ENCODE results near the gene C9orf85. TPM values are rescaled to one million over a fixed set of nuclear protein-coding genes. Genes with fewer than 3 reads are reported as not detected.
"Not testable (repeated sequence)": the region's sequence is repeated elsewhere in the genome, so short reads cannot be mapped to it uniquely, and the experiment has no call there.

The C9orf85 gene
- total RNA-seq, 1 donor from 2014 or later: 15.6 TPM

DNA sequence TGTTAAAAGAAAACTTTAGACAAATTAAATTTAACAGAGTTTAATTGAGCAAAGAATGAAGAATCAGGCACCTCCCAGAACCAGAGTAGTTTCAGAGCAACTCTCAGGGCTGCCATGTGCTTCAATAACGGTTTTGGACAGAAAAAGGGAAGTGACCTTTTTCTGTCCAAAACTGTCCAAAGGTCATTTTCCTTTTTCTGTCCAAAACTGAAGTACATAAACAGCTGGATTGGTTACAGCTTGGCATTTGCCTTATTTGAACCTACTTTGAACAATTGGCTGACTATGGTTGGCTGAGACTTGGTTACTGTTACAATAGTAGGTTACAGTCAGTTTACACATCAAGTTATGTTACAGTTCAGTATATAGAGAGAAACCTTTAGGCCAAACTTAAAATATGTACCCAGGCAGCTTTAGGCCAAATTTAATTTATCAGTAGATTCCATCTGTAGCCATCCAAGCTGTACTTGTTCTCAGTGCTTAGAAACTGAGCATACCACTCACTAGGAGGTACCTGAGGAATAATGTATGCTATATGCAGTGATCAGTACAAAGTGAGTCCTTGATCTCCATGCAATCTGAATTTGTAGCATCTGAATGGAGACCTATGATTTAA lies 44.0 kb downstream of the C9orf85 start:
- Histone ChIP-seq H3K36me3 (ENCODE audit: control insufficient read depth, insufficient read depth, low read length) (no peaks in the 10 kb centered on the region), H3K27me3 (ENCODE audit: control insufficient read depth, insufficient read depth, low read length) (no peaks in the 10 kb centered on the region), H3K4me3 (ENCODE audit: low read depth, low read length) (no peak overlapping the region)
- DNase-seq (ENCODE audit: low read depth): no peak
- TF ChIP-seq, protein P1, sequence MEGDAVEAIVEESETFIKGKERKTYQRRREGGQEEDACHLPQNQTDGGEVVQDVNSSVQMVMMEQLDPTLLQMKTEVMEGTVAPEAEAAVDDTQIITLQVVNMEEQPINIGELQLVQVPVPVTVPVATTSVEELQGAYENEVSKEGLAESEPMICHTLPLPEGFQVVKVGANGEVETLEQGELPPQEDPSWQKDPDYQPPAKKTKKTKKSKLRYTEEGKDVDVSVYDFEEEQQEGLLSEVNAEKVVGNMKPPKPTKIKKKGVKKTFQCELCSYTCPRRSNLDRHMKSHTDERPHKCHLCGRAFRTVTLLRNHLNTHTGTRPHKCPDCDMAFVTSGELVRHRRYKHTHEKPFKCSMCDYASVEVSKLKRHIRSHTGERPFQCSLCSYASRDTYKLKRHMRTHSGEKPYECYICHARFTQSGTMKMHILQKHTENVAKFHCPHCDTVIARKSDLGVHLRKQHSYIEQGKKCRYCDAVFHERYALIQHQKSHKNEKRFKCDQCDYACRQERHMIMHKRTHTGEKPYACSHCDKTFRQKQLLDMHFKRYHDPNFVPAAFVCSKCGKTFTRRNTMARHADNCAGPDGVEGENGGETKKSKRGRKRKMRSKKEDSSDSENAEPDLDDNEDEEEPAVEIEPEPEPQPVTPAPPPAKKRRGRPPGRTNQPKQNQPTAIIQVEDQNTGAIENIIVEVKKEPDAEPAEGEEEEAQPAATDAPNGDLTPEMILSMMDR (IDR thresholded peaks at IDR 0.05; ENCODE audit: insufficient read depth, low read length, poor library complexity, severe bottlenecking): no peak

DNA sequence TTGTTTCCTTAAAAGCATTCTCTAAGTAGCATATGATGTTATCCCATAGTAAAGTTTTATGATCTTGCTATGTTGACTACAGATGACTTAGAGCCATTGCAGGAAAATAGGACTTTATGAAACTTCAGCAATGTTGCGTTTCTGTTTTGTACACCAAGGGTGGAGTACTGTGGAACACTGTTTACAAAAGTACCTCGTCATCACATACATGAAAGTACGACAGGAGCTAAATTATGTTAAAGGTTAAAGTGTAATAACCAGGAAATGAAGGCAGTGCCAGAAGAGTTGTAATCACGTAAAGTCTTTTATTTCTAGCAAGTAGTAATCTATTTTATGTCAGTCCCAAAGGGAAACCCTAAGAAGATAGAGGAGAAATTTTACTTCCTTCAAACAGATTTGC lies 50.9 kb downstream of the C9orf85 start:
- DNase-seq (ENCODE audit: low read depth): no peak
- no peak overlapping the region for H3K4me3 ChIP-seq (ENCODE audit: low read depth, low read length)
- H3K27me3 ChIP-seq (ENCODE audit: control insufficient read depth, insufficient read depth, low read length): no peaks in the 10 kb centered on the region
- no peaks in the 10 kb centered on the region for H3K36me3 ChIP-seq (ENCODE audit: control insufficient read depth, insufficient read depth, low read length)
- TF ChIP-seq, protein P1 (IDR thresholded peaks at IDR 0.05; ENCODE audit: insufficient read depth, low read length, poor library complexity, severe bottlenecking): no peak

DNA sequence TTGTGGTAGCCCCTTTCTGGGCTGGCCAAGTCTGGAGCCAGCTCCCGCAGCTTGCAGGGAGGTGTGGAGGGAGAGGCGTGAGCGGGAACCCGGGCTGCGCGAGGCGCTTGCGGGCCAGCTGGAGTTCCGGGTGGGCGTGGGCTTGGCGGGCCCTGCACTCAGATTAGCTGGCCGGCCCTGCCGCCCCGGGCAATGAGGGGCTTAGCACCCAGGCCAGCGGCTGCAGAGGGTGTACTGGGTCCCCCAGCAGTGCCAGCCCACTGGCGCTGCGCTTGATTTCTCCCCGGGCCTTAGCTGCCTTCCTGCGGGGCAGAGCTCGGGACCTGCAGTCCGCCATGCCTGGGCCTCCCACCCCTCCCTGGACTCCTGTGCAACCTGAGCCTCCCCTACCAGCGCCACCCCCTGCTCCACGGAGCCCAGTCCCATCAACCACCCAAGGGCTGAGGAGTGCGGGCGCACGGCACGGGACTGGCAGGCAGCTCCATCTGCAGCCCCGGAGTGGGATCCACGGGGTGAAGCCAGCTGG lies 52.1 kb downstream of the C9orf85 start:
- not testable (repeated sequence) for H3K27me3 ChIP-seq (ENCODE audit: control insufficient read depth, insufficient read depth, low read length); H3K36me3 ChIP-seq (ENCODE audit: control insufficient read depth, insufficient read depth, low read length); DNase-seq (ENCODE audit: low read depth); H3K4me3 ChIP-seq (ENCODE audit: low read depth, low read length)

DNA sequence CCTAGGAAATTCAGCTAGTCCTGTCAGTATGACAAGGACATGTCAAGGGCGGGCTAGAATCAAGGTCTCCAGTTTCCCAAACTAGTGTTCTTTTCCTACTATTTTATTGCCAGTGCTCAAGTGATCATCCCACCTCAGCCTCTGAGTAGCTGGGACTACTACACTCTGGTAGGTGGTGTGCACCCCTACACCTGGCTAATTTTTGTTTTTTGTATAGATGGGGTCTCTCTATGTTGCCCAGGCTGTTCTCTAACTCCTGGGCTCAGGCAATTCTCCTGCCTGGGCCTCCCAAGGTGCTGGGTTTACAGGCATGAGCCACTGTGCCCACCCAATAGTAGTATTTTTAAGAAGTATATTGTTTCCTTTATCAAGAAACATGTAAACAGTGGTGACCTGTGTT lies 54.0 kb downstream of the C9orf85 start:
- TF ChIP-seq, protein P1 (IDR thresholded peaks at IDR 0.05; ENCODE audit: insufficient read depth, low read length, poor library complexity, severe bottlenecking): no peak
- Histone ChIP-seq H3K36me3 (ENCODE audit: control insufficient read depth, insufficient read depth, low read length) (no peaks in the 10 kb centered on the region), H3K27me3 (ENCODE audit: control insufficient read depth, insufficient read depth, low read length) (no peaks in the 10 kb centered on the region), H3K4me3 (ENCODE audit: low read depth, low read length) (no peak overlapping the region)
- DNase-seq (ENCODE audit: low read depth): no peak

DNA sequence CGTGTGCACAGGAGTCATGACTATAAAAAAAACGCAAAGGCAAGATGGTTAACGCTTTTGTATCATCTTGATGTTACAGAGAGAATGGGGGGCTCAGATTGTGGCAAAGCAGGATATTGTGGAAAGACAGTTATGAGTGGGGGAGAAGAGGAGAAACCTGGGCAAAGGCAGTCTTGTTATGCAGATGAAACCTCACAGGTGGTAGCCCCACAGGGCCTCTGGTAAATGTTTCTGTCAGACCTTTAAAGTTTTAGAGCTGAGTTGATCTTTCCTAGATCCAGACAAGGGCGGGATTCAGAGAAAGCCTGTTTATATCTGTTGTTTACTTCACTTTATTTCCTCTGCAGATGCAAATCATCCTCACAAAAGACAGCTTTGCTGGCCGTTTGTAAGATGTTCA lies 55.2 kb downstream of the C9orf85 start:
- no peaks in the 10 kb centered on the region for H3K36me3 ChIP-seq (ENCODE audit: control insufficient read depth, insufficient read depth, low read length)
- TF ChIP-seq, protein P1 (IDR thresholded peaks at IDR 0.05; ENCODE audit: insufficient read depth, low read length, poor library complexity, severe bottlenecking): no peak
- no peak for DNase-seq (ENCODE audit: low read depth)
- no peaks in the 10 kb centered on the region for H3K27me3 ChIP-seq (ENCODE audit: control insufficient read depth, insufficient read depth, low read length)
- H3K4me3 ChIP-seq (ENCODE audit: low read depth, low read length): no peak overlapping the region

DNA sequence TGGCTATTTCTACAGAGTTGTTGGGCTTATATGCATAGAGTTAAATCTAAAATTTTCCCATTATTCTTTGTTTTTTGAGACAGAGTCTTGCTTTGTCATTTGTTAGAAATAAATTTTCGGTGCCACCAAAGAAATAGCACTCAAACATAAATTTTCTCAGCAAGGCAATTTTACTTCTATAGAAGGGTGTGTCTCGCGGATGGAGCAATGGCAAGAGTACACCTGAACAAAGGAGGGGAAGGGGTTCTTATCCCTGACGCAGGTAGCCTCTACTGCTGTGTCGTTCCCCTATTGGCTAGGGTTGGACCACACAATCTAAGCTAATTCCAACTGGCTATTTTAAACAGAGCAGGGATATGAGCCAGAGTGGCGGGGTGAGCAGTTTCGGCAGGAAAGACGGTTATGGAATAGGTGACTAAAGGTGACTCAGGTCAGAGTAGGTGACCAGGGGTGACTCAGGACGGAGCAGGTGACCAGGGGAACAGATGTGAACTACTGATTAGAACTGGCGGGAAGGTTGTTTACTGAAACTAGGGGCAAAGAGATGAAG lies 57.2 kb downstream of the C9orf85 start:
- DNase-seq (ENCODE audit: low read depth): no peak
- TF ChIP-seq, protein P1 (IDR thresholded peaks at IDR 0.05; ENCODE audit: insufficient read depth, low read length, poor library complexity, severe bottlenecking): no peak
- Histone ChIP-seq H3K27me3 (ENCODE audit: control insufficient read depth, insufficient read depth, low read length) (no peaks in the 10 kb centered on the region), H3K4me3 (ENCODE audit: low read depth, low read length) (no peak overlapping the region), H3K36me3 (ENCODE audit: control insufficient read depth, insufficient read depth, low read length) (no peaks in the 10 kb centered on the region)

Measured in kidney epithelial cell (primary cell).